Mesenchymal stem cell (in vitro differentiated cells and primary cell): ENCODE data around the gene EFCAB14.

ENCODE experiments used
- DNase-seq: peaks from one replicate; pipeline ENCODE4 v3.0.0-alpha.2; 2013
- H2AFZ ChIP-seq: one replicate; pipeline ENCODE4 v1.6.1; 2013; ENCODE audit warnings: low read depth, mild to moderate bottlenecking, control low read depth, inconsistent platforms, low read length, moderate library complexity
- H2AK5ac ChIP-seq: 2 replicates; pipeline ENCODE4 v1.6.1; 2013; ENCODE audit warnings: low read length, moderate library complexity, mild to moderate bottlenecking, inconsistent platforms; ENCODE audit not compliant: severe bottlenecking
- H2BK120ac ChIP-seq: one replicate; pipeline ENCODE4 v1.6.1; 2013; ENCODE audit warnings: low read depth, mild to moderate bottlenecking, inconsistent platforms, low read length, moderate library complexity
- H2BK12ac ChIP-seq, 2 experiments: one replicate each; pipeline ENCODE4 v1.6.1; 2013; ENCODE audit warnings: inconsistent platforms in 2 of 2, low read length in 2 of 2, mild to moderate bottlenecking in 2 of 2, moderate library complexity in 2 of 2, control low read depth in 1 of 2
- H2BK15ac ChIP-seq: one replicate; pipeline ENCODE4 v1.6.1; 2013; ENCODE audit warnings: mild to moderate bottlenecking, low read depth, inconsistent platforms; ENCODE audit not compliant: poor library complexity, severe bottlenecking
- H2BK5ac ChIP-seq: 2 replicates; pipeline ENCODE4 v1.6.1; 2013; ENCODE audit warnings: low read depth, mild to moderate bottlenecking, low read length, control low read depth, inconsistent platforms; ENCODE audit not compliant: poor library complexity, severe bottlenecking
- H3K14ac ChIP-seq, 2 experiments: one replicate each; pipeline ENCODE4 v1.6.1; 2013; ENCODE audit warnings: inconsistent platforms in 2 of 2, low read length in 2 of 2, control low read depth in 1 of 2, mild to moderate bottlenecking in 1 of 2, moderate library complexity in 1 of 2
- H3K18ac ChIP-seq, 2 experiments: one replicate each; pipeline ENCODE4 v1.6.1; 2013; ENCODE audit warnings: inconsistent platforms in 2 of 2, low read length in 2 of 2, control low read depth in 1 of 2, low read depth in 1 of 2, mild to moderate bottlenecking in 1 of 2
- H3K23ac ChIP-seq, 2 experiments: one replicate each; pipeline ENCODE4 v1.6.1; 2013; ENCODE audit warnings: inconsistent platforms in 2 of 2, low read length in 2 of 2, mild to moderate bottlenecking in 2 of 2, moderate library complexity in 2 of 2, control low read depth in 1 of 2
- H3K27ac ChIP-seq: 2 replicates; pipeline ENCODE4 v1.5.1; 2013; ENCODE audit warnings: mild to moderate bottlenecking, moderate library complexity, low read length, control low read depth, inconsistent platforms; ENCODE audit not compliant: poor library complexity, severe bottlenecking
- H3K27me3 ChIP-seq, 2 experiments: 2 replicates each; pipeline versions ENCODE4 v1.6.1 to v1.7.0; 2013; ENCODE audit warnings: low read length in 2 of 2, mild to moderate bottlenecking in 2 of 2, moderate library complexity in 2 of 2, control low read depth in 1 of 2, inconsistent platforms in 1 of 2; ENCODE audit not compliant: control insufficient read depth in 1 of 2, insufficient read depth in 1 of 2
- H3K36me3 ChIP-seq, 2 experiments: 2 replicates each; pipeline versions ENCODE4 v1.6.1 to v1.7.0; 2013; ENCODE audit warnings: low read length in 2 of 2, control low read depth in 1 of 2, inconsistent platforms in 1 of 2, low read depth in 1 of 2, mild to moderate bottlenecking in 1 of 2; ENCODE audit not compliant: insufficient read depth in 2 of 2, control insufficient read depth in 1 of 2
- H3K4ac ChIP-seq, 2 experiments: one replicate each; pipeline ENCODE4 v1.6.1; 2013; ENCODE audit warnings: inconsistent platforms in 2 of 2, low read length in 2 of 2, mild to moderate bottlenecking in 2 of 2, moderate library complexity in 2 of 2, control low read depth in 1 of 2, low read depth in 1 of 2
- H3K4me1 ChIP-seq: 2 replicates; pipeline ENCODE4 v1.6.1; 2013; ENCODE audit warnings: low read depth, low read length, control low read depth; ENCODE audit not compliant: control insufficient read depth, insufficient read depth
- H3K4me2 ChIP-seq: 2 replicates; pipeline ENCODE4 v1.6.1; 2013; ENCODE audit warnings: low read length, mild to moderate bottlenecking, inconsistent platforms; ENCODE audit not compliant: poor library complexity, severe bottlenecking
- H3K4me3 ChIP-seq, 2 experiments: 2 replicates each; pipeline versions ENCODE4 v1.5.1 to v1.7.0; 2013; ENCODE audit warnings: low read length in 2 of 2, mild to moderate bottlenecking in 2 of 2, control low read depth in 1 of 2, low read depth in 1 of 2; ENCODE audit not compliant: insufficient read depth in 1 of 2
- H3K79me1 ChIP-seq: replicated peaks from 2 replicates; pipeline ENCODE4 v1.6.1; 2013; ENCODE audit warnings: mild to moderate bottlenecking, control low read depth, low read length, inconsistent platforms; ENCODE audit not compliant: poor library complexity, severe bottlenecking
- H3K9ac ChIP-seq: 2 replicates; pipeline ENCODE4 v1.7.0; 2013; ENCODE audit warnings: mild to moderate bottlenecking, low read length, moderate library complexity
- H3K9me3 ChIP-seq: 2 replicates; pipeline ENCODE4 v1.7.0; 2013; ENCODE audit warnings: mild to moderate bottlenecking, low read length; ENCODE audit not compliant: control insufficient read depth
- H4K8ac ChIP-seq: one replicate; pipeline ENCODE4 v1.6.1; 2013; ENCODE audit warnings: inconsistent platforms, mild to moderate bottlenecking, low read length, moderate library complexity
- H4K91ac ChIP-seq: one replicate; pipeline ENCODE4 v1.6.1; 2013; ENCODE audit warnings: mild to moderate bottlenecking, low read length, inconsistent platforms
- WGBS: methylation state at CpG from one replicate; pipeline ENCODE4 v1.1.7; 2013; ENCODE audit warnings: mixed read lengths; 5-methylcytosine and 5-hydroxymethylcytosine counted together

EFCAB14 gene

DNA sequence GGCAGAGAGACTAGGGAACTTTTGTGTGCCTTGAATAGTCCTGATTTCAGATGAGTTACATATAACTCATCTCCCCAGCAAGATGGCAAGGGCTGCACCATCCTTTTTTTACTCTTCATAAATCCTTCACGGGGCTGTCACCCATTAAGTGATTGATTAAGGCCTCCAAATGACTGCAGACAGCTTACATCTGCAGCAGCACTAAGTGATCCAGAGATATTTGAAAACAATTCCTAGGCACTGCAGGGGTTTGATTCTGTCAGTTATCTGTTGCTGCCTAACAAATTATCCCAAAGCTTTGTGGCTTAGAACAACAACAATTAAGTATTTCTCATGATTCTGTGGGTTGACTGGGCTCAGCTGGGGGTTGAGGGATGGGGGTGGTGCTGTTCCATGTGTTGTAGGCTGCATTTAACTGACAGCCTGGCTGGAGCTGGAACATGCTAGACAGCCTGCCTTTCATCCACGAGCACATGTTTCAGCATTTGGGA is 27.9 kb downstream of the EFCAB14 start:
- Histone ChIP-seq H4K8ac (no peak overlapping the region), H2BK12ac (no peak overlapping the region), H2BK5ac (no peak overlapping the region), H4K91ac (no peak overlapping the region), H3K79me1 (peaks cover 19% of the 10 kb centered on the region), H3K23ac (no peak overlapping the region), H3K27ac (no peak overlapping the region), H3K14ac (no peak overlapping the region), H3K9ac (no peak overlapping the region), H2BK15ac (no peak overlapping the region), H3K4ac (no peak overlapping the region), H3K18ac (no peak overlapping the region), H3K4me2 (no peak overlapping the region), H2AFZ (no peak overlapping the region), H3K9me3 (no peaks in the 10 kb centered on the region), H3K4me1 (no peaks in the 10 kb centered on the region), H2BK120ac (no peak overlapping the region), H3K4me3 (no peak overlapping the region), H3K36me3 (peaks cover 11 to 80% of the 10 kb centered on the region in 2 experiments), H2AK5ac (no peak overlapping the region), H3K27me3 (no peaks in the 10 kb centered on the region)
- DNase-seq: no peak
- WGBS: 93% methylated on average over 2 of the region's 2 CpGs

DNA sequence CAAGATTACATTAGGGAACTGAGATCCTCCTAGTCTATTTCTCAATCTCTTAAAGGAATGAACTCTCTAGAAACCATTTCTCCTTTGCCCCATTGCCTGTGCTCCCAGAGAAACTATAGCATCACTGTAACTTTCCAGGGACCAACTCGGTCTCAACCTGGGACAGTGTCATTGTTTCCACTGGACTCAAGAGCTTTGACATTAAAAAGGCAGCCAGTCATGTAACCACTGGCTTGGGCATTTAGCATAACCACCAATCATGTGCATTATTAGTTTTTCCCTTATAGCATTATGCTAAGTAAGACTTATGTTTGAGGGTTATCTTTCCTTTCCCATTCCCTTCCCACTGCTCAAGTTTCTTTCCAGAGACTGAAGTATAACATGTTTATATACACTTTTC is 29.0 kb downstream of the EFCAB14 start:
- Histone ChIP-seq H3K27me3 (no peaks in the 10 kb centered on the region), H3K4me2 (no peak overlapping the region), H2AFZ (no peak overlapping the region), H3K23ac (no peak overlapping the region), H3K4me1 (no peaks in the 10 kb centered on the region), H3K27ac (no peak overlapping the region), H2BK15ac (no peak overlapping the region), H3K9me3 (no peaks in the 10 kb centered on the region), H3K9ac (no peak overlapping the region), H3K79me1 (peaks cover 14% of the 10 kb centered on the region), H3K4ac (no peak overlapping the region), H2BK5ac (no peak overlapping the region), H3K18ac (no peak overlapping the region), H2BK12ac (no peak overlapping the region), H3K14ac (no peak overlapping the region), H4K91ac (no peak overlapping the region), H4K8ac (no peak overlapping the region), H2BK120ac (no peak overlapping the region), H2AK5ac (no peak overlapping the region), H3K4me3 (no peak overlapping the region), H3K36me3 (peaks cover 7 to 81% of the 10 kb centered on the region in 2 experiments)
- no peak for DNase-seq
- WGBS: 100% methylated on average over 1 of the region's 1 CpG

DNA sequence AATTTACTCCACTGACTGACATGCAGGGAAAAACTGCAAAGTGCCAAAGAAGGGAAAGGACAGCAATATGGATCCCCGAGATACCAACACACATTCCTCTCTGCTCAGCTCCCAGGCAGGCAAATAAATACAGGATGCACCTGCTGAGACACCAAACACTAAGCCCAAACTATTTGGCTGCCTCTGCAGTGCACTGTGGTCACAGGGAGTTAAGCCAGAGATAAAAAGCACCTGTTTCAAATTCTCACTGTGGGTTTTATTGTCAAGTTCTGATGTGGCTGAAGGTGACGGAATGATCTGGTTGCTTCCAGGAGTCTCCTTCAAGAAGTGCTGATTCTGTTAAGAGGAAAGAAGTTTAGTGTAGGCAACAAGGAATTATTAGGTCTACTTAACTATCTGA is 29.6 kb downstream of the EFCAB14 start:
- Histone ChIP-seq H2BK12ac (no peak overlapping the region), H3K9ac (no peak overlapping the region), H3K23ac (no peak overlapping the region), H3K14ac (no peak overlapping the region), H3K4ac (no peak overlapping the region), H3K18ac (no peak overlapping the region), H3K4me3 (no peak overlapping the region), H3K4me1 (no peaks in the 10 kb centered on the region), H4K91ac (no peak overlapping the region), H3K4me2 (no peak overlapping the region), H2BK120ac (no peak overlapping the region), H2BK5ac (no peak overlapping the region), H2AK5ac (no peak overlapping the region), H3K36me3 (peaks cover 7 to 86% of the 10 kb centered on the region in 2 experiments), H3K9me3 (no peaks in the 10 kb centered on the region), H3K79me1 (peaks cover 14% of the 10 kb centered on the region), H4K8ac (no peak overlapping the region), H3K27me3 (no peaks in the 10 kb centered on the region), H2BK15ac (no peak overlapping the region), H2AFZ (no peak overlapping the region), H3K27ac (no peak overlapping the region)
- no peak for DNase-seq
- 94% methylated on average over 2 of the region's 2 CpGs for WGBS

DNA sequence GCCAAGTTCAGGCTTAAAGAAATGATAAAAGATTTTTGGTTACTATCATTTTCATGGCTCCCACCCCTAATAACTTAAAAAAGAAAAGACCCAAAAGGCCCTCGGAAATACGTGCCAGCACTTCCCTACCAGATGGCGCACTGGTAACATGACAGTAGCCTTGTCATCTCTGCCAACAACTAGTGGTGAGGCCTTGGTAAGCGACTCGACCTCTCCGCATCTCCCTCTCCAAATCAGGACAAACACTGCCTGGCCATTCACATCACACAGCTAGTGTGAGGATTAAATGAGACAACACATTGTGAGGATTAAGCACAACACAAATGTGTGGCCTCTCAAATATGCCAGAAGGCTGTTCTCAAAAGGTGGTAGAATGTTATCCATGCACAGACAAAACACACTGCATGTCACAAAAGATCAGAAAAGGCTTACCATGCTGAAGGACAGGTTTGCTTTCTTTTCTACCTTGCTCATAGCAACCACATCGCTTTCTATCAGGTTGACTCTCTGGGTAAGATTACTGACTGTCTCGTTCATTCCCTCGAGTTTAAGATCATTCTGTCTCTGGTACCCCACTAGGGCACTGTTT is 30.9 kb downstream of the EFCAB14 start:
- Histone ChIP-seq H2AFZ (no peak overlapping the region), H3K23ac (no peak overlapping the region), H3K4me3 (no peak overlapping the region), H3K27ac (no peak overlapping the region), H3K79me1 (peaks cover 12% of the 10 kb centered on the region), H2BK12ac (no peak overlapping the region), H3K36me3 (peaks cover 10 to 95% of the 10 kb centered on the region in 2 experiments), H4K8ac (no peak overlapping the region), H2BK120ac (no peak overlapping the region), H3K27me3 (no peaks in the 10 kb centered on the region), H3K4me2 (no peak overlapping the region), H3K9ac (no peak overlapping the region), H3K18ac (no peak overlapping the region), H3K9me3 (no peaks in the 10 kb centered on the region), H2BK15ac (no peak overlapping the region), H3K4ac (no peak overlapping the region), H3K14ac (no peak overlapping the region), H3K4me1 (no peaks in the 10 kb centered on the region), H2BK5ac (no peak overlapping the region), H4K91ac (no peak overlapping the region), H2AK5ac (no peak overlapping the region)
- WGBS: 98% methylated on average over 7 of the region's 9 CpGs
- DNase-seq: no peak
